A549 (cell line): ENCODE data around the gene CATSPERB.

Experiments
- CEBPB ChIP-seq, 2 experiments: fragments of >200 bp in 1 of 2; sonication (Bioruptor Twin) in 1 of 2; formaldehyde crosslinking in 1 of 2; IDR thresholded peaks; 2 replicates each; pipeline ENCODE4 v1.6.1; 2012 to 2016
- EP300 ChIP-seq, 2 experiments: fragments of >200 bp; sonication (Bioruptor Twin); formaldehyde crosslinking; IDR thresholded peaks; 2 replicates in 1 of 2; 3 replicates in 1 of 2; pipeline ENCODE4 v1.6.1; 2016 to 2017
- JUN ChIP-seq, 2 experiments: fragments of >200 bp; sonication (Bioruptor Twin); formaldehyde crosslinking; IDR thresholded peaks; 2 replicates in 1 of 2; 3 replicates in 1 of 2; pipeline ENCODE4 v1.6.1; 2016 to 2017
- MYC ChIP-seq: IDR thresholded peaks from 2 replicates; pipeline ENCODE4 v1.6.1; 2012; ENCODE audit warnings: mild to moderate bottlenecking, inconsistent platforms, low read length, improper control_type of control experiment, borderline replicate concordance
- NFE2L2 ChIP-seq: fragments of 150-350 bp; conservative IDR thresholded peaks from 2 replicates; pipeline ENCODE4 v1.6.1; 2014; ENCODE audit warnings: low read length
- POLR2A ChIP-seq: IDR thresholded peaks from 2 replicates; pipeline ENCODE4 v1.6.1; 2012; ENCODE audit warnings: mild to moderate bottlenecking, low read length
- RAD21 ChIP-seq, 2 experiments: fragments of >200 bp in 1 of 2; sonication (Bioruptor Twin) in 1 of 2; formaldehyde crosslinking in 1 of 2; IDR thresholded peaks in 1 of 2; conservative IDR thresholded peaks in 1 of 2; 2 replicates in 1 of 2; 3 replicates in 1 of 2; pipeline ENCODE4 v1.6.1; 2012 to 2018; ENCODE audit warnings: inconsistent platforms in 1 of 2
- RCOR1 ChIP-seq: fragments of 150-350 bp; IDR thresholded peaks from 2 replicates; pipeline ENCODE4 v1.6.1; 2014; ENCODE audit warnings: antibody characterized with exemption, low read length, low read depth
- TF ChIP-seq, protein P1 (sequence below): fragments of >200 bp; sonication (Bioruptor Twin); formaldehyde crosslinking; IDR thresholded peaks from 3 replicates; pipeline ENCODE4 v1.5.1; 2016
- TF ChIP-seq, protein P2 (sequence below): fragments of 450-650 bp; IDR thresholded peaks from 2 replicates; pipeline ENCODE4 v1.6.1; 2014; ENCODE audit warnings: antibody characterized with exemption

DNA sequence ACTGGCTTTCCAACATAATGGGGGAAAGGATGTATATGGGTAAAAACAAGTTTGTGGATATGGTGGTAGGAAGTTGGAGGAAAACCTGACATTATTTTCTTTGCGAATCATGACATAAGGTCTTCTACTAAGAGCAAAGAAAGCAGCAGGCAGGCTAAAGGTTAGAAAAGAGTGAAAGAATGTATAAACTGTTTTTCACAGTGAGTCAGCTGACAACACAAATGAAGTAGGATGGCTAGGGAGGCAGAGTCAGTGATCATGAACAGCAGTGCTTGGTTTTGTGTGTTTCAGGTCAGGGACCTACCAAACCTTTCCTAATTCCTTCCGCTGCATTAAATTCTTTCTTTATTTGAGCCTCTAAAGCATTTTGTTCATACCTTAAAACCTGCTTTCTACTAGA, 46.3 kb upstream of the CATSPERB start:
- TF ChIP-seq NFE2L2 (no peak), EP300 (IDR thresholded peaks at IDR 0.05) (no peak), CEBPB (IDR thresholded peaks at IDR 0.05) (no peak), MYC (no peak), RAD21 (conservative IDR thresholded peaks at IDR 0.05 in 1 of 2, IDR thresholded peaks at IDR 0.05 in 1 of 2) (no peak), POLR2A (no peak), RCOR1 (no peak), JUN (IDR thresholded peaks at IDR 0.05) (no peak)
- TF ChIP-seq, protein P1, sequence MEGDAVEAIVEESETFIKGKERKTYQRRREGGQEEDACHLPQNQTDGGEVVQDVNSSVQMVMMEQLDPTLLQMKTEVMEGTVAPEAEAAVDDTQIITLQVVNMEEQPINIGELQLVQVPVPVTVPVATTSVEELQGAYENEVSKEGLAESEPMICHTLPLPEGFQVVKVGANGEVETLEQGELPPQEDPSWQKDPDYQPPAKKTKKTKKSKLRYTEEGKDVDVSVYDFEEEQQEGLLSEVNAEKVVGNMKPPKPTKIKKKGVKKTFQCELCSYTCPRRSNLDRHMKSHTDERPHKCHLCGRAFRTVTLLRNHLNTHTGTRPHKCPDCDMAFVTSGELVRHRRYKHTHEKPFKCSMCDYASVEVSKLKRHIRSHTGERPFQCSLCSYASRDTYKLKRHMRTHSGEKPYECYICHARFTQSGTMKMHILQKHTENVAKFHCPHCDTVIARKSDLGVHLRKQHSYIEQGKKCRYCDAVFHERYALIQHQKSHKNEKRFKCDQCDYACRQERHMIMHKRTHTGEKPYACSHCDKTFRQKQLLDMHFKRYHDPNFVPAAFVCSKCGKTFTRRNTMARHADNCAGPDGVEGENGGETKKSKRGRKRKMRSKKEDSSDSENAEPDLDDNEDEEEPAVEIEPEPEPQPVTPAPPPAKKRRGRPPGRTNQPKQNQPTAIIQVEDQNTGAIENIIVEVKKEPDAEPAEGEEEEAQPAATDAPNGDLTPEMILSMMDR, result no peak
- TF ChIP-seq, protein P2, sequence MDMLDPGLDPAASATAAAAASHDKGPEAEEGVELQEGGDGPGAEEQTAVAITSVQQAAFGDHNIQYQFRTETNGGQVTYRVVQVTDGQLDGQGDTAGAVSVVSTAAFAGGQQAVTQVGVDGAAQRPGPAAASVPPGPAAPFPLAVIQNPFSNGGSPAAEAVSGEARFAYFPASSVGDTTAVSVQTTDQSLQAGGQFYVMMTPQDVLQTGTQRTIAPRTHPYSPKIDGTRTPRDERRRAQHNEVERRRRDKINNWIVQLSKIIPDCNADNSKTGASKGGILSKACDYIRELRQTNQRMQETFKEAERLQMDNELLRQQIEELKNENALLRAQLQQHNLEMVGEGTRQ, result no peak
